GM23338 (cell line): ENCODE results near the gene OR5AU1. TPM values are rescaled to one million over a fixed set of nuclear protein-coding genes. Genes with fewer than 3 reads are reported as not detected.

Source experiments
- ATAC-seq: fragments of 200-7000 bp; cut with Tn5 transposase; 3 replicates; pipeline ENCODE4 v1.9.1; 2020
- DNase-seq: peaks from one replicate; pipeline ENCODE4 v3.0.0-alpha.2; 2015; ENCODE audit warnings: low spot score
- H2AFZ ChIP-seq: fragments of 200-600 bp; sonication (generic); 2 replicates; pipeline ENCODE4 v1.8.0; 2016; ENCODE audit warnings: antibody characterized with exemption, mild to moderate bottlenecking, moderate library complexity
- H3F3A ChIP-seq: fragments of 200-600 bp; sonication (generic); replicated peaks from 2 replicates; pipeline ENCODE4 v1.8.0; 2017; ENCODE audit warnings: antibody characterized with exemption, mixed run types, low read depth
- H3K27ac ChIP-seq: fragments of 200-600 bp; sonication (generic); 2 replicates; pipeline ENCODE4 v1.6.1; 2016; ENCODE audit warnings: low read depth
- H3K27me3 ChIP-seq: fragments of 200-600 bp; sonication (generic); 2 replicates; pipeline ENCODE4 v1.8.0; 2016; ENCODE audit warnings: mild to moderate bottlenecking, mixed run types, moderate library complexity; ENCODE audit not compliant: insufficient read depth
- H3K36me3 ChIP-seq: fragments of 200-600 bp; sonication (generic); 2 replicates; pipeline ENCODE4 v1.8.0; 2016; ENCODE audit warnings: mild to moderate bottlenecking; ENCODE audit not compliant: insufficient read depth
- H3K4me1 ChIP-seq: fragments of 200-600 bp; sonication (generic); 2 replicates; pipeline ENCODE4 v1.8.0; 2016; ENCODE audit warnings: mild to moderate bottlenecking, moderate library complexity; ENCODE audit not compliant: insufficient read depth
- H3K4me2 ChIP-seq: fragments of 200-600 bp; sonication (generic); 2 replicates; pipeline ENCODE4 v1.7.1; 2017; ENCODE audit warnings: mixed run types
- H3K4me3 ChIP-seq: fragments of 200-600 bp; sonication (generic); 2 replicates; pipeline ENCODE4 v1.6.1; 2016; ENCODE audit warnings: mixed run types
- H3K79me2 ChIP-seq: fragments of 200-600 bp; sonication (generic); replicated peaks from 2 replicates; pipeline ENCODE4 v1.8.0; 2017; ENCODE audit warnings: mild to moderate bottlenecking; ENCODE audit not compliant: insufficient read depth
- H3K9me2 ChIP-seq: fragments of 200-600 bp; sonication (generic); 2 replicates; pipeline ENCODE4 v1.8.0; 2017; ENCODE audit not compliant: insufficient read depth
- H4K20me1 ChIP-seq: fragments of 200-600 bp; sonication (generic); replicated peaks from 2 replicates; pipeline ENCODE4 v1.8.0; 2017; ENCODE audit warnings: mild to moderate bottlenecking; ENCODE audit not compliant: insufficient read depth
- H3K27ac Mint-ChIP-seq: 2 replicates; pipeline ENCODE4 v1.8.0; 2020; ENCODE audit warnings: inconsistent platforms, mild to moderate bottlenecking, moderate library complexity, mixed read lengths
- H3K27me3 Mint-ChIP-seq: 3 replicates; pipeline ENCODE4 v1.8.0; 2022; ENCODE audit warnings: low read depth, mild to moderate bottlenecking, moderate library complexity, mixed read lengths, inconsistent platforms; ENCODE audit not compliant: insufficient read depth, poor library complexity
- H3K36me3 Mint-ChIP-seq: 3 replicates; pipeline ENCODE4 v1.8.0; 2021; ENCODE audit warnings: low read depth, mild to moderate bottlenecking, inconsistent platforms, moderate library complexity, mixed read lengths
- H3K4me1 Mint-ChIP-seq: 3 replicates; pipeline ENCODE4 v1.8.0; 2020; ENCODE audit warnings: mild to moderate bottlenecking, inconsistent platforms, mixed read lengths
- H3K4me3 Mint-ChIP-seq: 3 replicates; pipeline ENCODE4 v1.8.0; 2021; ENCODE audit warnings: moderate library complexity, mild to moderate bottlenecking, inconsistent platforms, mixed read lengths
- H3K9me3 Mint-ChIP-seq: 3 replicates; pipeline ENCODE4 v1.8.0; 2020; ENCODE audit warnings: moderate library complexity, mild to moderate bottlenecking, inconsistent platforms, mixed read lengths
- EZH2 ChIP-seq: fragments of 200-600 bp; sonication (generic); IDR thresholded peaks from one replicate; pipeline ENCODE4 v1.8.0; 2017; ENCODE audit warnings: antibody characterized with exemption, mild to moderate bottlenecking, low read depth; ENCODE audit not compliant: unreplicated experiment
- JUNB ChIP-seq: IDR thresholded peaks from one replicate; pipeline ENCODE4 v1.6.1; 2016; ENCODE audit warnings: antibody characterized with exemption; ENCODE audit not compliant: unreplicated experiment
- POLR2AphosphoS5 ChIP-seq: IDR thresholded peaks from 2 replicates; pipeline ENCODE4 v1.6.1; 2016; ENCODE audit warnings: antibody characterized with exemption, low read depth
- ZNF331 ChIP-seq: fragments of 250-450 bp; sonication (Bioruptor Pico); IDR thresholded peaks from 2 replicates; pipeline ENCODE4 v1.5.0; 2020; ENCODE audit warnings: low read depth, mild to moderate bottlenecking, moderate library complexity
- ZNF462 ChIP-seq: fragments of 250-450 bp; sonication (Bioruptor Pico); IDR thresholded peaks from 2 replicates; pipeline ENCODE4 v1.5.0; 2020; ENCODE audit warnings: mild to moderate bottlenecking, moderate library complexity
- polyA plus RNA-seq: library from polyadenylated mRNA; unstranded; fragments of >200 nt; fragmentation: Nextera tagmentation; extraction: Ambion mirVana; gene quantifications from 2 replicates; pipeline ENCODE4 v1.2.1, GENCODE V29; 2016
- total RNA-seq: library from RNA; depleted of rRNA; stranded (reverse); fragments of >200 nt; shearing (Covaris generic); gene quantifications from 2 replicates; pipeline ENCODE4 v1.2.3, GENCODE V29; 2014

The OR5AU1 gene
- total and polyA plus RNA-seq, 2 experiments from 2014 or later = not detected

- H3K27me3 Mint-ChIP-seq = peaks cover 31% of the 10 kb centered on the region
Observed at GRCh38 chr14:21204167-21205025, 48.5 kb upstream of the OR5AU1 start.

GRCh38 chr14:21203470-21204166, 47.8 kb upstream of the OR5AU1 start:
- Histone ChIP-seq H2AFZ (no peak overlapping the region), H4K20me1 (peaks cover 24% of the 10 kb centered on the region; the same call in 1 of the 2 replicates), H3K27me3 (no peaks in the 10 kb centered on the region), H3K4me2 (no peak overlapping the region), H3K36me3 (peaks cover 12% of the 10 kb centered on the region; the same call in 1 of the 2 replicates), H3K4me1 (peaks cover 28% of the 10 kb centered on the region), H3F3A (peaks cover 57% of the 10 kb centered on the region), H3K27ac (peak overlapping the region; percentile 50), H3K9me2 (no peaks in the 10 kb centered on the region), H3K79me2 (no peaks in the 10 kb centered on the region), H3K4me3 (no peak overlapping the region)
- H3K4me1 Mint-ChIP-seq = peaks cover 45% of the 10 kb centered on the region
- H3K27me3 Mint-ChIP-seq = peaks cover 31% of the 10 kb centered on the region
- H3K27ac Mint-ChIP-seq = peak overlapping the region; percentile 60
- peak; percentile 39 for ATAC-seq
- TF ChIP-seq EZH2 = no peak
- TF ChIP-seq POLR2AphosphoS5 = peak; percentile 49
- no peaks in the 10 kb centered on the region; the same call in 2 of the 3 replicates for H3K9me3 Mint-ChIP-seq
- H3K4me3 Mint-ChIP-seq = no peak overlapping the region
- no peak for DNase-seq
- peaks cover 26% of the 10 kb centered on the region for H3K36me3 Mint-ChIP-seq

More at GRCh38 chr14:21204167-21205025, 48.5 kb upstream of the OR5AU1 start:
- Histone ChIP-seq H3K36me3 (peaks cover 20% of the 10 kb centered on the region; the same call in 1 of the 2 replicates), H3K27ac (peak overlapping the region; percentile 50), H3F3A (peaks cover 64% of the 10 kb centered on the region), H3K4me2 (no peak overlapping the region), H3K4me3 (no peak overlapping the region), H4K20me1 (peaks cover 32% of the 10 kb centered on the region), H3K4me1 (peaks cover 34% of the 10 kb centered on the region), H3K79me2 (0 out of 2 replicates have a peak, but pooled peaks cover 5% of the 10 kb centered on the region), H3K9me2 (no peaks in the 10 kb centered on the region), H3K27me3 (no peaks in the 10 kb centered on the region), H2AFZ (no peak overlapping the region)
- peak overlapping the region; percentile 60 for H3K27ac Mint-ChIP-seq
- no peak for TF ChIP-seq JUNB
- no peak for TF ChIP-seq EZH2
- TF ChIP-seq POLR2AphosphoS5 = no peak; the same call in 1 of the 2 replicates
- TF ChIP-seq ZNF331 (CRISPR knock-in tag) = no peak
- no peaks in the 10 kb centered on the region; the same call in 2 of the 3 replicates for H3K9me3 Mint-ChIP-seq
- peaks cover 50% of the 10 kb centered on the region for H3K4me1 Mint-ChIP-seq
- peaks cover 32% of the 10 kb centered on the region for H3K36me3 Mint-ChIP-seq
- DNase-seq (no peak), ATAC-seq (peak; percentile 3; the same call in 2 of the 3 replicates)
- no peak overlapping the region for H3K4me3 Mint-ChIP-seq

GRCh38 chr14:21202463-21203358, 46.8 kb upstream of the OR5AU1 start:
- peak overlapping the region; percentile 50; the same call in 1 of the 2 replicates for H3K27ac ChIP-seq
- H4K20me1 ChIP-seq = peaks cover 19% of the 10 kb centered on the region; the same call in 1 of the 2 replicates
- H3K27ac Mint-ChIP-seq = no peak overlapping the region
- ATAC-seq = no peak
- H3K4me2 ChIP-seq = no peak overlapping the region
- H2AFZ ChIP-seq = no peak overlapping the region
- H3K4me3 ChIP-seq = no peak overlapping the region
- no peaks in the 10 kb centered on the region for H3K9me2 ChIP-seq
- peaks cover 19% of the 10 kb centered on the region for H3K4me1 ChIP-seq
- H3K4me1 Mint-ChIP-seq = peaks cover 36% of the 10 kb centered on the region
- H3K27me3 Mint-ChIP-seq = peaks cover 31% of the 10 kb centered on the region
- H3K27me3 ChIP-seq = no peaks in the 10 kb centered on the region
- DNase-seq = no peak
- H3K9me3 Mint-ChIP-seq = peaks cover 3% of the 10 kb centered on the region; the same call in 1 of the 3 replicates
- no peak overlapping the region for H3K4me3 Mint-ChIP-seq
- H3K36me3 Mint-ChIP-seq = peaks cover 17% of the 10 kb centered on the region
- peaks cover 7% of the 10 kb centered on the region; the same call in 1 of the 2 replicates for H3K36me3 ChIP-seq
- no peaks in the 10 kb centered on the region for H3K79me2 ChIP-seq
- H3F3A ChIP-seq = peaks cover 57% of the 10 kb centered on the region
- TF ChIP-seq ZNF462 (no peak), POLR2AphosphoS5 (no peak)
